ENCODE results near the gene STK10.

- TF ChIP-seq CTCF (conservative IDR thresholded peaks at IDR 0.05; ENCODE audit: low read length) (no peak), EZH2phosphoT487 (IDR thresholded peaks at IDR 0.05; ENCODE audit: borderline replicate concordance) (no peak)
Measured at GRCh38 chr5:172004824-172005237, 183.2 kb downstream of the STK10 start.
